GM12873 (cell line): ENCODE measurements around the gene UBE2L6.

Source experiments
- TF ChIP-seq, protein P1 (sequence below): IDR thresholded peaks from 2 replicates; pipeline ENCODE4 v1.5.1; 2012; ENCODE audit warnings: low read depth, mild to moderate bottlenecking, moderate library complexity, low read length, control low read depth; ENCODE audit not compliant: insufficient read depth; ENCODE audit errors: missing control alignments

UBE2L6 gene

DNA sequence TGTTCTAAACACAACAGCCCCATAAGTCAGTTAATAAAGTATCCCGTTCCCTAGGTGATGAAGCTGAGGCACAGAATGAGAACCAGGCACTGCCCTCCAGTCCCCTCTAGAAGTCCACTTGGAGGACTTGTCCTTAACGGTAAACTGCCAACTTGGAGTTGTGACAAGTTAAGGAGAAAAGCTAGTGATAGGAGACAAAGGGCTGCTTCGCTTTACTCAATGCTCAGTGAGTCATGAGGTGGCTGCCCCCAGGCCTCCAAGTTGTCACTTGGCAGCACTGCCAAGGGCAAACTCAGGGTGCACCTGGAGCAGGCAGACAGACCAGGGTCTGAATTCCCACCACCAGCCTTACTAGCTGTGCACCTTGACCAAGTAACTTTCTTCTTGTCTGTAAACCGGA, 65.5 kb downstream of the UBE2L6 start:
- TF ChIP-seq, protein P1, sequence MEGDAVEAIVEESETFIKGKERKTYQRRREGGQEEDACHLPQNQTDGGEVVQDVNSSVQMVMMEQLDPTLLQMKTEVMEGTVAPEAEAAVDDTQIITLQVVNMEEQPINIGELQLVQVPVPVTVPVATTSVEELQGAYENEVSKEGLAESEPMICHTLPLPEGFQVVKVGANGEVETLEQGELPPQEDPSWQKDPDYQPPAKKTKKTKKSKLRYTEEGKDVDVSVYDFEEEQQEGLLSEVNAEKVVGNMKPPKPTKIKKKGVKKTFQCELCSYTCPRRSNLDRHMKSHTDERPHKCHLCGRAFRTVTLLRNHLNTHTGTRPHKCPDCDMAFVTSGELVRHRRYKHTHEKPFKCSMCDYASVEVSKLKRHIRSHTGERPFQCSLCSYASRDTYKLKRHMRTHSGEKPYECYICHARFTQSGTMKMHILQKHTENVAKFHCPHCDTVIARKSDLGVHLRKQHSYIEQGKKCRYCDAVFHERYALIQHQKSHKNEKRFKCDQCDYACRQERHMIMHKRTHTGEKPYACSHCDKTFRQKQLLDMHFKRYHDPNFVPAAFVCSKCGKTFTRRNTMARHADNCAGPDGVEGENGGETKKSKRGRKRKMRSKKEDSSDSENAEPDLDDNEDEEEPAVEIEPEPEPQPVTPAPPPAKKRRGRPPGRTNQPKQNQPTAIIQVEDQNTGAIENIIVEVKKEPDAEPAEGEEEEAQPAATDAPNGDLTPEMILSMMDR, result no peak
